ENCODE measurements around the gene STAG2. TPM values are rescaled to one million over a fixed set of nuclear protein-coding genes. Genes with fewer than 3 reads are reported as not detected.

The STAG2 gene
- total RNA-seq, 1 experiment from 2014 or later = 136 TPM

- DNase-seq (ENCODE audit: extremely low read depth, low read depth) = no peak
Observed at GRCh38 chrX:123973921-123974320, 12.4 kb downstream of the STAG2 start.

- DNase-seq (ENCODE audit: extremely low read depth, low read depth) = no peak
Observed at GRCh38 chrX:123975180-123975579, 13.7 kb downstream of the STAG2 start.

- DNase-seq (ENCODE audit: extremely low read depth, low read depth) = peak; percentile 59
Observed at GRCh38 chrX:123976706-123977316, 15.3 kb downstream of the STAG2 start.

- no peak for DNase-seq (ENCODE audit: extremely low read depth, low read depth)
Observed at GRCh38 chrX:123983240-123983639, 21.7 kb downstream of the STAG2 start.

- DNase-seq (ENCODE audit: extremely low read depth, low read depth) = no peak
Observed at GRCh38 chrX:123986377-123986776, 24.9 kb downstream of the STAG2 start.

GRCh38 chrX:123988423-123989111 is 27.1 kb downstream of the STAG2 start:
- no peak for DNase-seq (ENCODE audit: extremely low read depth, low read depth)

GRCh38 chrX:123989235-123989634 is 27.7 kb downstream of the STAG2 start:
- DNase-seq (ENCODE audit: extremely low read depth, low read depth) = no peak

GRCh38 chrX:123990169-123990568 is 28.7 kb downstream of the STAG2 start:
- DNase-seq (ENCODE audit: extremely low read depth, low read depth) = no peak

GRCh38 chrX:123990602-123991001 is 29.1 kb downstream of the STAG2 start:
- no peak for DNase-seq (ENCODE audit: extremely low read depth, low read depth)

GRCh38 chrX:123993326-123993725 is 31.8 kb downstream of the STAG2 start:
- DNase-seq (ENCODE audit: extremely low read depth, low read depth) = no peak

- DNase-seq (ENCODE audit: extremely low read depth, low read depth) = no peak
Observed at GRCh38 chrX:123993904-123994635, 32.6 kb downstream of the STAG2 start.

GRCh38 chrX:123994730-123995129 is 33.2 kb downstream of the STAG2 start:
- DNase-seq (ENCODE audit: extremely low read depth, low read depth) = no peak

GRCh38 chrX:124001581-124001980 is 40.1 kb downstream of the STAG2 start:
- no peak for DNase-seq (ENCODE audit: extremely low read depth, low read depth)

- no peak for DNase-seq (ENCODE audit: extremely low read depth, low read depth)
Observed at GRCh38 chrX:124005228-124005627, 43.7 kb downstream of the STAG2 start.

- DNase-seq (ENCODE audit: extremely low read depth, low read depth) = no peak
Observed at GRCh38 chrX:124010157-124010556, 48.7 kb downstream of the STAG2 start.

- no peak for DNase-seq (ENCODE audit: extremely low read depth, low read depth)
Observed at GRCh38 chrX:124010566-124010965, 49.1 kb downstream of the STAG2 start.

GRCh38 chrX:124015721-124016120 is 54.2 kb downstream of the STAG2 start:
- DNase-seq (ENCODE audit: extremely low read depth, low read depth) = no peak

GRCh38 chrX:124016825-124017224 is 55.3 kb downstream of the STAG2 start:
- DNase-seq (ENCODE audit: extremely low read depth, low read depth) = no peak

- DNase-seq (ENCODE audit: extremely low read depth, low read depth) = no peak
Observed at GRCh38 chrX:124018023-124018422, 56.5 kb downstream of the STAG2 start.

- DNase-seq (ENCODE audit: extremely low read depth, low read depth) = no peak
Observed at GRCh38 chrX:124023838-124024238, 62.3 kb downstream of the STAG2 start.

- no peak for DNase-seq (ENCODE audit: extremely low read depth, low read depth)
Observed at GRCh38 chrX:124026529-124026928, 65.0 kb downstream of the STAG2 start.

- no peak for DNase-seq (ENCODE audit: extremely low read depth, low read depth)
Observed at GRCh38 chrX:124028182-124028581, 66.7 kb downstream of the STAG2 start.

All from NCI-H460 (cell line).